ENCODE data around the gene CYTH1.

CYTH1 gene

GRCh38 chr17:78746263-78746948 is 35.7 kb downstream of the CYTH1 start:
- H3K9me3 Mint-ChIP-seq, result no peaks in the 10 kb centered on the region
- ATAC-seq (no peak), DNase-seq (ENCODE audit: low spot score in 2 of 2) (no peak)
- H3K4me3 Mint-ChIP-seq, result peak overlapping the region; percentile 59
- peaks cover 88% of the 10 kb centered on the region for H3K4me1 Mint-ChIP-seq
- peak overlapping the region; percentile 96 for H3K27ac Mint-ChIP-seq
- peaks cover 65% of the 10 kb centered on the region for H3K36me3 Mint-ChIP-seq

GRCh38 chr17:78745407-78746088 is 36.5 kb downstream of the CYTH1 start:
- Mint-ChIP-seq H3K9me3 (no peaks in the 10 kb centered on the region), H3K36me3 (peaks cover 72% of the 10 kb centered on the region), H3K27ac (peak overlapping the region; percentile 96), H3K4me3 (peak overlapping the region; percentile 59), H3K4me1 (peaks cover 83% of the 10 kb centered on the region)
- ATAC-seq, result no peak
- DNase-seq (ENCODE audit: low spot score in 2 of 2), result no peak

GRCh38 chr17:78742901-78743300 is 39.2 kb downstream of the CYTH1 start:
- peak overlapping the region; percentile 96 for H3K27ac Mint-ChIP-seq
- DNase-seq (ENCODE audit: low spot score in 2 of 2) (no peak), ATAC-seq (no peak)
- no peaks in the 10 kb centered on the region for H3K9me3 Mint-ChIP-seq
- H3K36me3 Mint-ChIP-seq, result peaks cover 78% of the 10 kb centered on the region
- H3K4me1 Mint-ChIP-seq, result peaks cover 87% of the 10 kb centered on the region
- H3K4me3 Mint-ChIP-seq, result no peak overlapping the region

- no peak for ATAC-seq
- peak overlapping the region; percentile 96 for H3K27ac Mint-ChIP-seq
- no peak for DNase-seq (ENCODE audit: low spot score in 2 of 2)
Measured at GRCh38 chr17:78741644-78742284, 40.3 kb downstream of the CYTH1 start.

GRCh38 chr17:78739331-78739931 is 42.6 kb downstream of the CYTH1 start:
- DNase-seq (ENCODE audit: low spot score in 2 of 2) (no peak), ATAC-seq (no peak)
- no peaks in the 10 kb centered on the region for H3K9me3 Mint-ChIP-seq
- H3K36me3 Mint-ChIP-seq, result peaks cover 85% of the 10 kb centered on the region
- H3K4me1 Mint-ChIP-seq, result peaks cover 91% of the 10 kb centered on the region
- peak overlapping the region; percentile 88 for H3K27ac Mint-ChIP-seq
- peak overlapping the region; percentile 31 for H3K4me3 Mint-ChIP-seq

More at GRCh38 chr17:78741644-78742284, 40.3 kb downstream of the CYTH1 start:
- Mint-ChIP-seq H3K9me3 (no peaks in the 10 kb centered on the region), H3K4me1 (peaks cover 87% of the 10 kb centered on the region), H3K4me3 (peak overlapping the region; percentile 36), H3K36me3 (peaks cover 80% of the 10 kb centered on the region)

DNA sequence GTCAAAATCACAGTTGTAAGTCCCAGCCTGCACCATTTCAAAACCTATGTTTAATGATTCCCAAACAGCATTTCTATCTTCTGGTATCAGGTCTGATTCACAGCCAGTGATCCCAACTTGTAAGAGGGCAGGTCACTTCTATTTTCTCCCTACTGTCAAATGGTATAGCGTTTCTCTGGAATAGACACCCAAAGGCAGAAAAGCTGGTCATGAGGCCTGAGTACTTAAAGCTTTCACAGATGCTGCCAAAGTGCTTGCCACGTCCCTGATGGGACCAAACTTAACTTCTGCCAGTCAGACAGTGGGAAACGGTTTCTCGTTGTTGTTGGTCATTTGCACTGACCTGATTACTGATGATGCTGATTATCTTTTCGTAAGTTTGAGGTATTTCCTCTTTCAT is 43.4 kb downstream of the CYTH1 start:
- DNase-seq (ENCODE audit: low spot score in 2 of 2), result no peak
- peak overlapping the region; percentile 88 for H3K27ac Mint-ChIP-seq
- H3K4me3 Mint-ChIP-seq, result peak overlapping the region; percentile 31
- ATAC-seq, result no peak
- H3K9me3 Mint-ChIP-seq, result no peaks in the 10 kb centered on the region
- peaks cover 89% of the 10 kb centered on the region for H3K4me1 Mint-ChIP-seq
- H3K36me3 Mint-ChIP-seq, result peaks cover 83% of the 10 kb centered on the region

- DNase-seq (ENCODE audit: low spot score in 2 of 2) (no peak), ATAC-seq (no peak)
- H3K9me3 Mint-ChIP-seq, result no peaks in the 10 kb centered on the region
- peaks cover 90% of the 10 kb centered on the region for H3K4me1 Mint-ChIP-seq
- peak overlapping the region; percentile 82 for H3K4me3 Mint-ChIP-seq
- H3K27ac Mint-ChIP-seq, result peak overlapping the region; percentile 88
- H3K36me3 Mint-ChIP-seq, result peaks cover 83% of the 10 kb centered on the region
Measured at GRCh38 chr17:78738278-78738677, 43.8 kb downstream of the CYTH1 start.

GRCh38 chr17:78737332-78737731 is 44.7 kb downstream of the CYTH1 start:
- peak overlapping the region; percentile 82 for H3K4me3 Mint-ChIP-seq
- H3K27ac Mint-ChIP-seq, result peak overlapping the region; percentile 93
- H3K9me3 Mint-ChIP-seq, result no peaks in the 10 kb centered on the region
- H3K36me3 Mint-ChIP-seq, result peaks cover 80% of the 10 kb centered on the region
- H3K4me1 Mint-ChIP-seq, result peaks cover 90% of the 10 kb centered on the region
- DNase-seq (ENCODE audit: low spot score in 2 of 2) (no peak), ATAC-seq (peak; percentile 43)

- Mint-ChIP-seq H3K9me3 (no peaks in the 10 kb centered on the region), H3K4me3 (peak overlapping the region; percentile 82), H3K27ac (peak overlapping the region; percentile 93), H3K4me1 (peaks cover 90% of the 10 kb centered on the region), H3K36me3 (peaks cover 79% of the 10 kb centered on the region)
- DNase-seq (ENCODE audit: low spot score in 2 of 2), result peak in 1 of 2 donors; percentile 77
- peak; percentile 84 for ATAC-seq
Measured at GRCh38 chr17:78736526-78737079, 45.5 kb downstream of the CYTH1 start.

- Mint-ChIP-seq H3K27ac (peak overlapping the region; percentile 93), H3K36me3 (peaks cover 72% of the 10 kb centered on the region), H3K9me3 (no peaks in the 10 kb centered on the region), H3K4me3 (peak overlapping the region; percentile 82), H3K4me1 (peaks cover 91% of the 10 kb centered on the region)
- ATAC-seq (no peak), DNase-seq (ENCODE audit: low spot score in 2 of 2) (no peak)
Measured at GRCh38 chr17:78735832-78736525, 46.1 kb downstream of the CYTH1 start.

DNA sequence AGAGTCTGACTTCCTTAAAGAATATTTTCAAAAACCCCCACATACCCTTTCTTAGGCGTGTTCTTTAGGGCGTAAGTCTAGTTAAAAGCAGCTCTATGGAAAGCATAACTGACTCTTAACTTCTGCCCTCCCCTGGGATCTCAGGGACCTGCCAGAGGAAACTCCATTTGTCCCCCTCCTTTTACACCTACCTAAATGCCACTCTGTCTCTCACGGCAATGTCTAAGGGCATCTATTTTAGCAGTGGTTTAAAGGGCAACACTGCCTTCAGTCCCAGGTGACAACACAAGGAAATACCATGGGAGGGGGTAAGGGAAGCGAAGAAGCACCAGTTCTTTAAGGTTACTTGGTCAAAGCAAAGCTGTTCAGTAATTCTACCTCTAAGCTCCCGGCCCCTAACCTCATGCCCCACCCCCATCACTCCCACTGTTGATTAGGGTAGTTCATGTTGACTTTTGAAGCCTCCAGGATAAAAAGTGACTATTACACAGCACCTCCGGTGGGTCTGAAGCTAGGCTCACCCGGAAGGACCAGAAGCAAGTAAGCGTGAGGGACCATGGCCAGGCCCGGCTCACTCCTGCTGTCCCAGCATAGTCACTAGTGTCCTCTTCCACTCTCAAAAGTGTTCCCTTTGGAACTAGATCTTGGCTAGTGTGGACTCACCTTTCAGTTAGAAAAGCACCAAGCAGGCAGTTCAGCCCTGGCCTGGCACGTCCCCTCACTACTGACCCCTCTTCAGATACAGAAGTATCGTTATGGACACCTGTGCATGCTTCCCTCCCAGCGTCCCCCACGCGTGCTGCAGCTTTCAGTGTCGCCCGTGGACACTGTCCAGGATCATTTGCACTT is 47.1 kb downstream of the CYTH1 start:
- Mint-ChIP-seq H3K27ac (peak overlapping the region; percentile 93), H3K36me3 (peaks cover 67% of the 10 kb centered on the region), H3K4me3 (peak overlapping the region; percentile 82), H3K4me1 (peaks cover 88% of the 10 kb centered on the region), H3K9me3 (no peaks in the 10 kb centered on the region)
- DNase-seq (ENCODE audit: low spot score in 2 of 2) (no peak), ATAC-seq (peak; percentile 6)

DNA sequence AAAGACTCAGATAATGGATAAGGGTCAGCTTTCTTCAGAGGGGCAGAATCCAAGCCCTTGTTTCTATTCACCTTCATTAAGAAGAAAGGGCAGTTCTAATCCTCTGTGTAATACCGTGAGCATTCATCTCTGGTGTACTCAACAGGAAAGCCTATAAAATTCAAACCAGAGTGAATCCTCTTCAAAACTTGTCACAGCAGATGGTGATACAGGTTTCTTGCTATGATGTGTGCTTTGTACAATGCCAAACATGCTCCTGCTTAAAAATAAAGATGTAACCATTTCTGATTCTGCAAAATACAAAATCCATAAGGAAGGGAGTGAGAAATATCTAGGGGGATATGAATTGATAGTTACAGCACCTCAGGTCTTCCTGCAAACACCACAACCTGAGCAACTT is 49.7 kb downstream of the CYTH1 start:
- peak overlapping the region; percentile 75 for H3K27ac Mint-ChIP-seq

GRCh38 chr17:78731904-78732303 is 50.2 kb downstream of the CYTH1 start:
- H3K9me3 Mint-ChIP-seq, result no peaks in the 10 kb centered on the region
- peak overlapping the region; percentile 82 for H3K4me3 Mint-ChIP-seq
- no peak for DNase-seq (ENCODE audit: low spot score in 2 of 2)
- no peak for ATAC-seq
- H3K36me3 Mint-ChIP-seq, result peaks cover 65% of the 10 kb centered on the region
- peaks cover 88% of the 10 kb centered on the region for H3K4me1 Mint-ChIP-seq
- H3K27ac Mint-ChIP-seq, result peak overlapping the region; percentile 75

More for the DNA sequence above, 49.7 kb downstream of the CYTH1 start:
- Mint-ChIP-seq H3K4me1 (peaks cover 88% of the 10 kb centered on the region), H3K9me3 (no peaks in the 10 kb centered on the region), H3K36me3 (peaks cover 65% of the 10 kb centered on the region), H3K4me3 (peak overlapping the region; percentile 82)
- no peak for DNase-seq (ENCODE audit: low spot score in 2 of 2)
- ATAC-seq, result no peak

- Mint-ChIP-seq H3K27ac (peak overlapping the region; percentile 46), H3K4me3 (peak overlapping the region; percentile 82), H3K4me1 (peaks cover 88% of the 10 kb centered on the region), H3K36me3 (peaks cover 67% of the 10 kb centered on the region), H3K9me3 (no peaks in the 10 kb centered on the region)
- DNase-seq (ENCODE audit: low spot score in 2 of 2), result no peak
- ATAC-seq, result no peak
Measured at GRCh38 chr17:78729641-78730040, 52.4 kb downstream of the CYTH1 start.
